SJCRH30 (cell line): Measurements from ENCODE around the gene CACNA1G. TPM values are rescaled to one million over a fixed set of nuclear protein-coding genes. Genes with fewer than 3 reads are reported as not detected.

Experiments
- DNase-seq, 2 experiments: peaks; one replicate each; pipeline ENCODE4 v3.0.0-alpha.2; 2015 to 2020
- H3K27ac ChIP-seq: fragments of 250-450 bp; sonication (Bioruptor Pico); 2 replicates; pipeline ENCODE4 v1.5.1; 2020; ENCODE audit warnings: mild to moderate bottlenecking, moderate library complexity
- H3K27me3 ChIP-seq: fragments of 250-450 bp; sonication (Bioruptor Pico); 2 replicates; pipeline ENCODE4 v1.5.1; 2020; ENCODE audit warnings: mild to moderate bottlenecking, moderate library complexity
- H3K36me3 ChIP-seq: fragments of 250-450 bp; sonication (Bioruptor Pico); 2 replicates; pipeline ENCODE4 v1.5.1; 2020; ENCODE audit warnings: mild to moderate bottlenecking, moderate library complexity
- H3K4me1 ChIP-seq: fragments of 250-450 bp; sonication (Bioruptor Pico); 2 replicates; pipeline ENCODE4 v1.5.1; 2020; ENCODE audit warnings: mild to moderate bottlenecking, moderate library complexity
- H3K4me3 ChIP-seq: fragments of 250-450 bp; sonication (Bioruptor Pico); 2 replicates; pipeline ENCODE4 v1.5.1; 2020; ENCODE audit warnings: mild to moderate bottlenecking, moderate library complexity
- H3K9me3 ChIP-seq: fragments of 250-450 bp; sonication (Bioruptor Pico); replicated peaks from 2 replicates; pipeline ENCODE4 v1.5.1; 2020; ENCODE audit warnings: mild to moderate bottlenecking, moderate library complexity
- total RNA-seq: library from RNA; depleted of rRNA; stranded (reverse); fragments of >200 nt; shearing (Covaris generic); gene quantifications from 2 replicates; pipeline ENCODE4 v1.2.3, GENCODE V29; 2014

Gene CACNA1G
- total RNA-seq, 1 experiment from 2014 or later = 4.2 TPM

GRCh38 chr17:50590946-50591737, 30.6 kb downstream of the CACNA1G start:
- Histone ChIP-seq H3K27me3 (no peaks in the 10 kb centered on the region), H3K9me3 (no peaks in the 10 kb centered on the region), H3K36me3 (no peaks in the 10 kb centered on the region), H3K27ac (no peak overlapping the region), H3K4me1 (peaks cover 20% of the 10 kb centered on the region), H3K4me3 (no peak overlapping the region)
- no peak for DNase-seq

- peak; percentile 31 to 34 for DNase-seq
- peaks cover 20% of the 10 kb centered on the region for H3K4me1 ChIP-seq
- no peak overlapping the region for H3K4me3 ChIP-seq
- H3K27ac ChIP-seq = no peak overlapping the region
- H3K36me3 ChIP-seq = no peaks in the 10 kb centered on the region
- no peaks in the 10 kb centered on the region for H3K9me3 ChIP-seq
- H3K27me3 ChIP-seq = no peaks in the 10 kb centered on the region
Observed at GRCh38 chr17:50593321-50593720, 32.8 kb downstream of the CACNA1G start.

GRCh38 chr17:50594128-50594823, 33.8 kb downstream of the CACNA1G start:
- H3K36me3 ChIP-seq = no peaks in the 10 kb centered on the region
- no peak overlapping the region for H3K4me3 ChIP-seq
- H3K27me3 ChIP-seq = no peaks in the 10 kb centered on the region
- peaks cover 14% of the 10 kb centered on the region; the same call in 1 of the 2 replicates for H3K4me1 ChIP-seq
- DNase-seq = no peak
- no peaks in the 10 kb centered on the region for H3K9me3 ChIP-seq
- no peak overlapping the region for H3K27ac ChIP-seq

- DNase-seq = no peak
- peaks cover 9% of the 10 kb centered on the region; the same call in 1 of the 2 replicates for H3K4me1 ChIP-seq
- H3K27ac ChIP-seq = no peak overlapping the region
- H3K27me3 ChIP-seq = no peaks in the 10 kb centered on the region
- no peak overlapping the region for H3K4me3 ChIP-seq
- no peaks in the 10 kb centered on the region for H3K9me3 ChIP-seq
- no peaks in the 10 kb centered on the region for H3K36me3 ChIP-seq
Observed at GRCh38 chr17:50594892-50595291, 34.4 kb downstream of the CACNA1G start.

GRCh38 chr17:50596191-50597037, 35.9 kb downstream of the CACNA1G start:
- no peaks in the 10 kb centered on the region for H3K27me3 ChIP-seq
- peaks cover 6% of the 10 kb centered on the region; the same call in 1 of the 2 replicates for H3K4me1 ChIP-seq
- no peak for DNase-seq
- no peak overlapping the region for H3K4me3 ChIP-seq
- H3K27ac ChIP-seq = no peak overlapping the region
- H3K36me3 ChIP-seq = no peaks in the 10 kb centered on the region
- no peaks in the 10 kb centered on the region for H3K9me3 ChIP-seq

- DNase-seq = no peak
- Histone ChIP-seq H3K4me3 (no peak overlapping the region), H3K27ac (no peak overlapping the region), H3K4me1 (peaks cover 3% of the 10 kb centered on the region; the same call in 1 of the 2 replicates), H3K27me3 (no peaks in the 10 kb centered on the region), H3K9me3 (no peaks in the 10 kb centered on the region), H3K36me3 (no peaks in the 10 kb centered on the region)
Observed at GRCh38 chr17:50598487-50598886, 38.0 kb downstream of the CACNA1G start.

- Histone ChIP-seq H3K27me3 (no peaks in the 10 kb centered on the region), H3K9me3 (no peaks in the 10 kb centered on the region), H3K4me1 (peaks cover 7% of the 10 kb centered on the region; the same call in 1 of the 2 replicates), H3K36me3 (no peaks in the 10 kb centered on the region), H3K4me3 (no peak overlapping the region), H3K27ac (no peak overlapping the region)
- no peak for DNase-seq
Observed at GRCh38 chr17:50599606-50600005, 39.1 kb downstream of the CACNA1G start.

- Histone ChIP-seq H3K27ac (no peak overlapping the region), H3K4me1 (peaks cover 11% of the 10 kb centered on the region; the same call in 1 of the 2 replicates)
Observed at GRCh38 chr17:50601823-50602375, 41.4 kb downstream of the CACNA1G start.

GRCh38 chr17:50602836-50603235, 42.3 kb downstream of the CACNA1G start:
- H3K4me3 ChIP-seq = no peak overlapping the region
- DNase-seq = no peak
- H3K27ac ChIP-seq = no peak overlapping the region
- peaks cover 11% of the 10 kb centered on the region; the same call in 1 of the 2 replicates for H3K4me1 ChIP-seq
- no peaks in the 10 kb centered on the region for H3K36me3 ChIP-seq
- H3K9me3 ChIP-seq = no peaks in the 10 kb centered on the region
- no peaks in the 10 kb centered on the region for H3K27me3 ChIP-seq

More at GRCh38 chr17:50601823-50602375, 41.4 kb downstream of the CACNA1G start:
- DNase-seq = no peak
- H3K9me3 ChIP-seq = no peaks in the 10 kb centered on the region
- no peak overlapping the region for H3K4me3 ChIP-seq
- no peaks in the 10 kb centered on the region for H3K27me3 ChIP-seq
- no peaks in the 10 kb centered on the region for H3K36me3 ChIP-seq

GRCh38 chr17:50603340-50603739, 42.8 kb downstream of the CACNA1G start:
- H3K9me3 ChIP-seq = no peaks in the 10 kb centered on the region
- H3K4me1 ChIP-seq = peaks cover 11% of the 10 kb centered on the region; the same call in 1 of the 2 replicates
- no peaks in the 10 kb centered on the region for H3K36me3 ChIP-seq
- H3K4me3 ChIP-seq = no peak overlapping the region
- H3K27ac ChIP-seq = no peak overlapping the region
- peak in 1 of 2 experiments; percentile 32 for DNase-seq
- H3K27me3 ChIP-seq = no peaks in the 10 kb centered on the region

- Histone ChIP-seq H3K4me1 (peaks cover 17% of the 10 kb centered on the region; the same call in 1 of the 2 replicates), H3K9me3 (no peaks in the 10 kb centered on the region), H3K4me3 (no peak overlapping the region), H3K27ac (peak overlapping the region; percentile 25), H3K36me3 (no peaks in the 10 kb centered on the region), H3K27me3 (no peaks in the 10 kb centered on the region)
- DNase-seq = peak; percentile 93 to 96
Observed at GRCh38 chr17:50604513-50604912, 44.0 kb downstream of the CACNA1G start.

GRCh38 chr17:50605429-50605828, 44.9 kb downstream of the CACNA1G start:
- Histone ChIP-seq H3K4me1 (peaks cover 17% of the 10 kb centered on the region; the same call in 1 of the 2 replicates), H3K27me3 (no peaks in the 10 kb centered on the region), H3K9me3 (no peaks in the 10 kb centered on the region), H3K36me3 (no peaks in the 10 kb centered on the region), H3K4me3 (no peak overlapping the region), H3K27ac (peak overlapping the region; percentile 25; the same call in 1 of the 2 replicates)
- no peak for DNase-seq

- Histone ChIP-seq H3K27ac (no peak overlapping the region), H3K4me1 (peaks cover 17% of the 10 kb centered on the region; the same call in 1 of the 2 replicates), H3K27me3 (no peaks in the 10 kb centered on the region), H3K9me3 (no peaks in the 10 kb centered on the region), H3K4me3 (no peak overlapping the region), H3K36me3 (no peaks in the 10 kb centered on the region)
- no peak for DNase-seq
Observed at GRCh38 chr17:50607522-50608175, 47.1 kb downstream of the CACNA1G start.
